Stimulated activated naive B cell treated with anti-CD40 and anti-IgM and Interleukin-4, amounts not matched to agents 10 μg/mL and 1 μg/mL and 100 μg/mL, for 72 hours (primary cell): ENCODE data around the gene MSI2.
A peak's percentile ranks its signal among the peaks of the same experiment; 100 is the strongest.

Source experiments
- ATAC-seq, 2 donors: fragments of 150-1000 bp; cut with Tn5 transposase; replicated peaks; 2 replicates each; pipeline ENCODE4 v1.10.0; 2021; ENCODE audit warnings: moderate library complexity in 1 of 2
- DNase-seq: peaks from one replicate; pipeline ENCODE4 v3.0.0; 2021
- H3K27ac Mint-ChIP-seq: one replicate; pipeline ENCODE4 v1.8.0; 2022; ENCODE audit warnings: mild to moderate bottlenecking, mixed read lengths
- H3K27me3 Mint-ChIP-seq, 2 donors: one replicate each; pipeline ENCODE4 v1.8.0; 2022; ENCODE audit warnings: mixed read lengths in 2 of 2
- H3K36me3 Mint-ChIP-seq, 2 donors: one replicate each; pipeline ENCODE4 v1.8.0; 2022; ENCODE audit warnings: mixed read lengths in 2 of 2, mild to moderate bottlenecking in 1 of 2
- H3K4me1 Mint-ChIP-seq, 2 donors: one replicate each; pipeline ENCODE4 v1.8.0; 2022; ENCODE audit warnings: mixed read lengths in 2 of 2, mild to moderate bottlenecking in 1 of 2
- H3K4me3 Mint-ChIP-seq, 2 donors: one replicate each; pipeline ENCODE4 v1.8.0; 2022; ENCODE audit warnings: mild to moderate bottlenecking in 2 of 2, mixed read lengths in 2 of 2, moderate library complexity in 1 of 2
- H3K9me3 Mint-ChIP-seq, 2 donors: one replicate each; pipeline ENCODE4 v1.8.0; 2022; ENCODE audit warnings: mixed read lengths in 2 of 2, mild to moderate bottlenecking in 1 of 2

Gene MSI2

DNA sequence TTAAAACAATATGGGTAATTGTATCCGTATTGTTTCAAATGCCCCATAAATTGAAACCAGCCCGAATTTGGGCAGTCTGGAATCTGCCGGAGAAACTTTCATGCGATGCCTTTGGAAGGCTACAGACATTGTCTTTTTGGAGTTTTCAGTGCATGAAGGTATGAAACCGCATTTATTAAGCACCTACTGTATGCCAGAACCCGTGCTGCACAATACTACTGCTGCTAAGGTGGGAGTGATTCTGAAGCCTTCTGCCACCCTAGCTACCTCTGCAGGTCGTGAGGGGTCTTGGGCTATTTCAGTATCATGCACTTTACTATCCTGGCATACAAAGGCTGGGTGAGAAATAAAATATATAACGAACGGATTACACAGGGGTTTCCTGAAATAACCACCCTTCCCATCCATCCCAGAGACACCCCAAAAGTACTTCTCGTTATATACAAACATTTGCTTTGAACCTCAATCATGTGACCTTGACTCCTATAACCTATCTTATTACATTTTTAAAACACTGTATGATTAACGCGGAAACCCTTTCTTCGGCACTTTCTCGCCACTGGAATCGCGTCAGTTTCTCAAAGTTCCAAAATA lies 1.0 kb upstream of the MSI2 start:
- no peaks in the 10 kb centered on the region for H3K27me3 Mint-ChIP-seq

DNA sequence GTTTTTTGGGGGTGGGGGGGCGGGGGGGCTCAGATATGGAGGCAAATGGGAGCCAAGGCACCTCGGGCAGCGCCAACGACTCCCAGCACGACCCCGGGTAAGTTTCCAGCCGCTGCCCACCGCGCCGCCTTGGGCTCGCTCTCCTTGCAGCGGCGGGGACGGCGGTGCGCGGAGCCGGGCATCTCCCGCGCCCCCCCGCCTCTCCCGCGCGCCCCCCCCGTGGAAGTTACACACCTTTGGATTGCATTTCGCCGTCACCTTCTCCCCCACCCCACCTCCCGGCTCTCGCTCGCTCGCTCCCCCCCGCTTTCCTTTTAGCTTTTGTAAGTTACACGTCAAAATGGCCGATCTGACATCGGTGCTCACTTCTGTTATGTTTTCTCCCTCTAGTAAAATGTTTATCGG lies 387 bp downstream of the MSI2 start:
- no peaks in the 10 kb centered on the region for H3K27me3 Mint-ChIP-seq
- no peak for DNase-seq
- H3K4me3 Mint-ChIP-seq = peak overlapping the region; percentile 88 to 93
- peaks cover 39 to 48% of the 10 kb centered on the region in 2 donors for H3K4me1 Mint-ChIP-seq
- peak overlapping the region; percentile 91 for H3K27ac Mint-ChIP-seq
- ATAC-seq = peak; percentile 5 to 6
- peaks cover 9 to 22% of the 10 kb centered on the region in 2 donors for H3K36me3 Mint-ChIP-seq
- no peaks in the 10 kb centered on the region for H3K9me3 Mint-ChIP-seq

More for the DNA sequence above, 1.0 kb upstream of the MSI2 start:
- Mint-ChIP-seq H3K4me1 (peaks cover 31 to 34% of the 10 kb centered on the region in 2 donors), H3K27ac (peak overlapping the region; percentile 97), H3K9me3 (peaks cover 1 to 4% of the 10 kb centered on the region in 2 donors), H3K4me3 (peak overlapping the region; percentile 91 to 93), H3K36me3 (peaks cover 7 to 20% of the 10 kb centered on the region in 2 donors)
- DNase-seq (no peak), ATAC-seq (no peak)

DNA sequence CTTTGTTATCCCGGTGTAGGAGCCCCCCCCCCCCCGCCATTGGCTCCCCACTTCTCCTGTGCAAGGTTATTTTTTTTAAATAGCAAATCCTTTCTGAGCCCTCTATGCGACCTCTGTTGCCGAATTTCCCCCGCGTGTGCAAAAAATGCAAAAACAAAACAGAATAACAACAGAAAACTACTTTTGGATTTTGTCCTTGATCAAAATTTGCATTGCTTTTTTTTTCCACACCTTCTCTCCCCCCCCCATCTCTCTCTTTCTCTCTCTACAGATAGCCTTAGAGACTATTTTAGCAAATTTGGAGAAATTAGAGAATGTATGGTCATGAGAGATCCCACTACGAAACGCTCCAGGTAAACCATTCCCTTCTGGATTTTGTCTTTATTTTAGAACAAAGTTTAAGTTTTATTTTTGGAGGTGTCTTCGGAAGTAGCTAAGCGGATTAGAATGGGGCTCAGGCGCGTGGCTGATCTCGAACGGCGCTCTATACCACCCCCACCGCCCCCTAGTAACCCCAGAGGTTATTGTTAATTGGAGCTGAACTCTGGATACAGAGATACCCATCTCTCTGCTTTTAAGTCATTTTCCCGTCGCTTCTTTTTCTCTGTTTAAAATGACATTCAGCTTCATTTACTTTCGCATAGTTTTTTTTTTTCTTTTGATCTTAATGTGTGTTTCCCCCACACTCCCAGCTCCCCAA lies 1.0 kb downstream of the MSI2 start:
- peak overlapping the region; percentile 88 to 93 for H3K4me3 Mint-ChIP-seq
- H3K4me1 Mint-ChIP-seq = peaks cover 40 to 53% of the 10 kb centered on the region in 2 donors
- DNase-seq (no peak), ATAC-seq (no peak)
- H3K9me3 Mint-ChIP-seq = no peaks in the 10 kb centered on the region
- H3K27ac Mint-ChIP-seq = peak overlapping the region; percentile 91
- peaks cover 15 to 28% of the 10 kb centered on the region in 2 donors for H3K36me3 Mint-ChIP-seq
- no peaks in the 10 kb centered on the region for H3K27me3 Mint-ChIP-seq

DNA sequence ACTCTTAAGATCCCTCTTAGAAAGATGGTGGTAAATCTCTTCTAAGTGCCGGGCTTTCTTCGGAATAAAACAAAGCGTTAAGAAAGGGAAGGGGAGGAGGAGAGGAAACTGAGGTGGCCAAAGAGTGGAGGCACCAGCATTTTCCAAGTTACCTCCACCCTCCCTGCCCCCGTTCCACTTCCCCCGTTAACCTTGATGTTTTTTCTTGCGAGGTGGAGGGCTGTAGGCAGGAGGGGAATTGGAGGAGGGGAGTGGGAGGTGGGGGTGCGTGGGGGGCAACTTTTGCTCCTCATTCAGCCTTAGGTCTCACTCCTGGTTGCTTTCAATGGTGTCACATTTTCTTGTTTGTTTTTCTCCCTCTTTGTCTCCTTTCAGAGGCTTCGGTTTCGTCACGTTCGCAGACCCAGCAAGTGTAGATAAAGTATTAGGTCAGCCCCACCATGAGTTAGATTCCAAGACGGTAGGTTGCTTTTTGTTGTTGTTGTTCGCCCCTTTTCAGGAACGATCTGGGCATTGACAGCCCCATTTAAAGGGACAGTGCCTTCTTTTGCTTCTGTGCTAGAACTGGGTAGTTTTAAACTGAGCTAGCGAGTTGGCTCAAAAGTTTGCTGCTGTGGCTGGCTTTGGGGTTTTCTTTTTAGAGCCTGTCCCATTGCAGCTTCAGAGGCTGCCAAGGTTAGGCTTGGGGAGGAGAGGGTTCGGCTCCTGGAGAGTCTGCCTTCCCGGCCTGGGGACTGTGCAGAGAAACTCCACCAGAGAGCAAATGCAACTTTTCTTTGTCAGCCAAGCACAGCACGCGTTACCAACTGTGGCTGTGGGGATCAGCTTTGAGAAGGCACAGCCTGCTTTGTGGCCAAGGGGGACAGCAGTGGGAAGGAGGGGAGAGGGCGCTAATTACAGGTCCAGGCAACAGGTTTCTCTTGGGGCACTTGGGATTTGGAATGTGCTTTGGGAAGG lies 1.9 kb downstream of the MSI2 start:
- Mint-ChIP-seq H3K4me1 (peaks cover 40 to 61% of the 10 kb centered on the region in 2 donors), H3K9me3 (no peaks in the 10 kb centered on the region), H3K27ac (peak overlapping the region; percentile 91), H3K36me3 (peaks cover 23 to 35% of the 10 kb centered on the region in 2 donors), H3K4me3 (peak overlapping the region; percentile 88 to 93), H3K27me3 (no peaks in the 10 kb centered on the region)
- DNase-seq (no peak), ATAC-seq (no peak)

GRCh38 chr17:57259306-57259705 lies 3.0 kb downstream of the MSI2 start:
- ATAC-seq = no peak
- no peaks in the 10 kb centered on the region for H3K9me3 Mint-ChIP-seq
- H3K4me1 Mint-ChIP-seq = peaks cover 39 to 67% of the 10 kb centered on the region in 2 donors
- peak overlapping the region; percentile 47 for H3K27ac Mint-ChIP-seq
- H3K4me3 Mint-ChIP-seq = peak overlapping the region; percentile 88 to 93
- peaks cover 31 to 45% of the 10 kb centered on the region in 2 donors for H3K36me3 Mint-ChIP-seq
- no peaks in the 10 kb centered on the region for H3K27me3 Mint-ChIP-seq
- no peak for DNase-seq

- Mint-ChIP-seq H3K4me1 (peaks cover 39 to 67% of the 10 kb centered on the region in 2 donors), H3K27ac (no peak overlapping the region), H3K36me3 (peaks cover 31 to 45% of the 10 kb centered on the region in 2 donors), H3K4me3 (peak overlapping the region in 1 of 2 donors; percentile 93), H3K9me3 (no peaks in the 10 kb centered on the region), H3K27me3 (no peaks in the 10 kb centered on the region)
- ATAC-seq (no peak), DNase-seq (no peak)
These were observed 3.5 kb downstream of the MSI2 start for GRCh38 chr17:57259817-57260216.

DNA sequence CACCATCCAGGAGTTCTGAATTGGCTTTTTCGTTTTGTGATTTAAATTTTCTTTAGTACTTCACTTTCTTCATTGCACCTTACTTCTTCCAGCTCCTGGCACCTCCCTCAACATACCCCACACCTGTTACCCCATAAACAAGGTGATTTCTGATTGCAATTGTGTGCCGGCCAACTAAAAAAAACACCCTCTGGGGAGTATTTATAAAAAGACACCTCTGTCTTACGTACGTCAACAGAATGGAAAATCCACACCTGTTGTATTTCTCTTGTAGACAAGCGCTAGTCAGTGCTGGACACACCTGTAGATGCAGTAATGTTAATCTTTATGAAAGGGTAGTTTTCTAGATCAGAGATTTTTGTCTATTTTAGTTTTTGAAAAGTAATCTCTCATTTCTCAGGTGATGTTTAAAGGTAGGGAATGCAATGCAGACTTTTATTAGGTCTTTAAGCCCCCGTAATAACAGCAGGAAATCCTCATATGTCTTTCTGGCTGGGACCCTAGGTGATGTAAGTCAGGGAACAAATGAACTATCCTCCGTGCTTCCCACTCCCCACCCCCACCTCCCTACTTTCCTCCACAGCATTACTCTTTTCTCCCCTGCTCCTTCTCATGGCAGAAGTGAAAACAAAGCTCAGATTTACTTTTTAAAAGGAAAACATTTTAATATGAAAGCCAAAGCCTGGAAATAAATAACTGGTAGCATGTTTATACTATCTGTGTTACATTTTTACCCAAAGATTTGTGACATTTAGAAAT lies 4.2 kb downstream of the MSI2 start:
- DNase-seq (no peak), ATAC-seq (no peak)
- Mint-ChIP-seq H3K36me3 (peaks cover 31 to 48% of the 10 kb centered on the region in 2 donors), H3K27ac (peak overlapping the region; percentile 56), H3K4me1 (peaks cover 37 to 64% of the 10 kb centered on the region in 2 donors), H3K4me3 (peak overlapping the region; percentile 32 to 39), H3K9me3 (no peaks in the 10 kb centered on the region), H3K27me3 (no peaks in the 10 kb centered on the region)

- Mint-ChIP-seq H3K27me3 (no peaks in the 10 kb centered on the region), H3K36me3 (peaks cover 31 to 49% of the 10 kb centered on the region in 2 donors), H3K9me3 (no peaks in the 10 kb centered on the region), H3K4me3 (peak overlapping the region; percentile 16 to 44), H3K27ac (peak overlapping the region; percentile 25), H3K4me1 (peaks cover 33 to 63% of the 10 kb centered on the region in 2 donors)
- ATAC-seq = peak; percentile 36 to 48
- no peak for DNase-seq
These were observed 4.8 kb downstream of the MSI2 start for GRCh38 chr17:57261084-57261461.

DNA sequence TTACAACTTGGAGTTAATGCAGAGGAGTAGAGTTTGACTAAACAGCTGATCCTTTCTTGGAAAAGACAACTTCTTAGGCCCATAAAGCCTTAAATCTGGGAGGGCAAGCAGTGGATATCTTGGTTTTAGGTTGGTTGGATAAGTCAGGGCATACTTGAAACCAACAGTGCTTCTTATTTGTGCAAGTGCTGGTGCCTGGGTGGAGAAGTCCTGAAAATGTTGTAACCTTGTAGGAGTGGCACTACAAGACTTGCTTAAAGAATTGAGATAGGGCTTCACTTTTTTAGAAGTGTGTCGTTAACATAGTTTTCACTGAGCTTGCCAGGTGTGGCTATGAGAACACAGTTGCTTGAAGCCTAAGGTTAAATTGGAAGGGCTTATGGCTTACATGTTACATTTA lies 6.2 kb downstream of the MSI2 start:
- no peak for DNase-seq
- no peaks in the 10 kb centered on the region for H3K27me3 Mint-ChIP-seq
- H3K36me3 Mint-ChIP-seq = peaks cover 35 to 58% of the 10 kb centered on the region in 2 donors
- ATAC-seq = no peak
- H3K4me3 Mint-ChIP-seq = no peak overlapping the region
- peaks cover 33 to 64% of the 10 kb centered on the region in 2 donors for H3K4me1 Mint-ChIP-seq
- H3K27ac Mint-ChIP-seq = no peak overlapping the region
- H3K9me3 Mint-ChIP-seq = no peaks in the 10 kb centered on the region

DNA sequence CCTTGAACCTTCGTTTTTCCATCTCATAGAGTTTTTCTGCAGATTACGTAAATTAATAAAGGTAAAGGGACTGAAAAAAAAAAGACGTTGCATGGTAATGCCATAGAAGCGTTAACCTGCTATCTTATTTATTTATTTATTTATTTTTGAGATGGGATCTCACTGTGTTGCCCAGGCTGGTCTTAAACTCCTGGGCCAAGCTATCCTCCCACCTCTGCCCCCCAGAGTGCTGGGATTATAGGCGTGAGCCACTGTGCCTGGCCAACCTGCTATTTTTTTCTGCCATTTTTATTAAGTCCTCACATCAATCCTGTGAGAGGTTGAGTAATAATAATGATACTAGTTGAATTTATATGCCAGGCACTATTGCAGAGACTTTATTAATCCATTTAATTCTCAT lies 7.9 kb downstream of the MSI2 start:
- Mint-ChIP-seq H3K27ac (no peak overlapping the region), H3K9me3 (no peaks in the 10 kb centered on the region), H3K4me3 (no peak overlapping the region), H3K36me3 (peaks cover 41 to 55% of the 10 kb centered on the region in 2 donors), H3K27me3 (no peaks in the 10 kb centered on the region), H3K4me1 (peaks cover 28 to 53% of the 10 kb centered on the region in 2 donors)
- no peak for ATAC-seq
- DNase-seq = no peak

- no peaks in the 10 kb centered on the region for H3K9me3 Mint-ChIP-seq
- DNase-seq = no peak
- no peak overlapping the region for H3K27ac Mint-ChIP-seq
- H3K36me3 Mint-ChIP-seq = peaks cover 45 to 59% of the 10 kb centered on the region in 2 donors
- no peak overlapping the region for H3K4me3 Mint-ChIP-seq
- no peaks in the 10 kb centered on the region for H3K27me3 Mint-ChIP-seq
- H3K4me1 Mint-ChIP-seq = peaks cover 29 to 53% of the 10 kb centered on the region in 2 donors
- no peak for ATAC-seq
These were observed 8.5 kb downstream of the MSI2 start for GRCh38 chr17:57264776-57265175.

DNA sequence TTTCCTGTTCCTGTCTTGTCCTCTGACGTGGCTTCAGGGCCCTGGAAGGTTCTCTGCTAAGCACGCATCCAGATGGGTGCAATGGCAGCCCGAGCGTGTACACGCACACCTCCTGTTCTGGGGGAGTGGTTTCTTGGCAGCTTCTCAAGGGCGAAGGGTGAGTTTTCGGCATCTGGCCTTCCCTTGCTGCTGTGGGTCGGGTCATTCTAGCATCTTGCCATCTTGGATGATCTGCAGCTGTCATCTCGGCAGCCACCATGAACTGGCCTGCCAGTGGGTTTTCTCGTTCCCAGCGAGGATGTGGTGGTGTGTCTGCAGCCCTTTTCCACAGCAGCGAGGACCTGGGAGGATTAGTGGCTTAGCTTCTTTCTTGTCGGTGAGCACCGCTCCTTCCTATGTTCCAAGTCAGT lies 10.6 kb downstream of the MSI2 start:
- Mint-ChIP-seq H3K9me3 (no peaks in the 10 kb centered on the region), H3K4me1 (peaks cover 16 to 45% of the 10 kb centered on the region in 2 donors), H3K36me3 (peaks cover 44 to 67% of the 10 kb centered on the region in 2 donors), H3K27ac (no peak overlapping the region), H3K4me3 (no peak overlapping the region), H3K27me3 (no peaks in the 10 kb centered on the region)
- no peak for DNase-seq
- ATAC-seq = no peak

DNA sequence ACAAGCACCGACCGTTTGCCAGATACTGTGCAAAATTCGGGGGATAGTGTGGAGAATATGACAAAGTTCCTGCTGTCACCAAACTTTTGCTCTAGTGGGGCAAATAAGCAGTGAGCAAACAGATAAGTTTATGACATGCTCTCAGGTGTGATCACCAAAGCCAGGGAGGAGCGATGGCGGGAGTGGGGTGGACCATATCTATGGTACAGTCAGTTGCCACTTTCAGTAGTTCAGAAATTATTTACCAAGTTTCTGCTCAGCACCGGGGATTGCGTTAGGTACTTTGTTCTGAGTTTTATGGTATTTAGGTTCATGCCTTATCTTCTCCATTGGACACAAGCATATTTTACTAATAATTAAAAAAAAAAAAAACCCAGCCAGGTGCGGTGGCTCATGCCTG lies 11.9 kb downstream of the MSI2 start:
- ATAC-seq = no peak
- Mint-ChIP-seq H3K4me3 (no peak overlapping the region), H3K4me1 (peaks cover 16 to 33% of the 10 kb centered on the region in 2 donors), H3K36me3 (peaks cover 31 to 62% of the 10 kb centered on the region in 2 donors), H3K27ac (peak overlapping the region; percentile 33), H3K9me3 (no peaks in the 10 kb centered on the region), H3K27me3 (no peaks in the 10 kb centered on the region)
- DNase-seq = no peak
